ENCODE results near the gene ZNF586.
A peak's percentile ranks its signal among the peaks of the same experiment; 100 is the strongest.
"Not testable (repeated sequence)": the region's sequence is repeated elsewhere in the genome, so short reads cannot be mapped to it uniquely, and the experiment has no call there.

The ZNF586 gene

GRCh38 chr19:57800696-57801095 lies 31.2 kb downstream of the ZNF586 start:
- no peak for DNase-seq

- no peak for DNase-seq
These were observed 32.8 kb downstream of the ZNF586 start for GRCh38 chr19:57802269-57802668.

GRCh38 chr19:57803265-57803593 lies 33.8 kb downstream of the ZNF586 start:
- DNase-seq: no peak

GRCh38 chr19:57803594-57804325 lies 34.3 kb downstream of the ZNF586 start:
- no peak for DNase-seq

GRCh38 chr19:57807541-57807940 lies 38.1 kb downstream of the ZNF586 start:
- DNase-seq: no peak

GRCh38 chr19:57810410-57811295 lies 41.2 kb downstream of the ZNF586 start:
- DNase-seq: not testable (repeated sequence)

- no peak for DNase-seq
These were observed 42.8 kb downstream of the ZNF586 start for GRCh38 chr19:57812226-57812625.

- not testable (repeated sequence) for DNase-seq
These were observed 43.7 kb downstream of the ZNF586 start for GRCh38 chr19:57812975-57813820.

GRCh38 chr19:57813919-57814504 lies 44.5 kb downstream of the ZNF586 start:
- no peak for DNase-seq

GRCh38 chr19:57814505-57815246 lies 45.2 kb downstream of the ZNF586 start, which contains the start of gene ZNF552:
Gene ZNF552 (minus strand): TSS chr19:57814913. CDS start chr19:57814743, 170 bp downstream.
- DNase-seq: peak; percentile 80 to 88

- DNase-seq: no peak
These were observed 46.0 kb downstream of the ZNF586 start for GRCh38 chr19:57815247-57816075.

GRCh38 chr19:57816652-57817051 lies 47.2 kb downstream of the ZNF586 start:
- no peak for DNase-seq

- no peak for DNase-seq
These were observed 48.5 kb downstream of the ZNF586 start for GRCh38 chr19:57817976-57818375.

- DNase-seq: no peak
These were observed 48.9 kb downstream of the ZNF586 start for GRCh38 chr19:57818378-57818777.

- DNase-seq: peak; percentile 75 to 88
These were observed 50.1 kb downstream of the ZNF586 start for GRCh38 chr19:57819475-57820148.

GRCh38 chr19:57820599-57820998 lies 51.1 kb downstream of the ZNF586 start:
- DNase-seq: no peak

- DNase-seq: not testable (repeated sequence)
These were observed 51.6 kb downstream of the ZNF586 start for GRCh38 chr19:57821095-57821494.

- not testable (repeated sequence) for DNase-seq
These were observed 52.0 kb downstream of the ZNF586 start for GRCh38 chr19:57821501-57821900.

GRCh38 chr19:57823155-57823554 lies 53.7 kb downstream of the ZNF586 start:
- not testable (repeated sequence) for DNase-seq

GRCh38 chr19:57823608-57824007 lies 54.1 kb downstream of the ZNF586 start:
- DNase-seq: not testable (repeated sequence)
